GM23338 (cell line): ENCODE results near the gene MTCL3.

Experiments
- ATAC-seq: fragments of 200-7000 bp; cut with Tn5 transposase; 3 replicates; pipeline ENCODE4 v1.9.1; 2020
- DNase-seq: peaks from one replicate; pipeline ENCODE4 v3.0.0-alpha.2; 2015; ENCODE audit warnings: low spot score
- H2AFZ ChIP-seq: fragments of 200-600 bp; sonication (generic); 2 replicates; pipeline ENCODE4 v1.8.0; 2016; ENCODE audit warnings: antibody characterized with exemption, mild to moderate bottlenecking, moderate library complexity
- H3F3A ChIP-seq: fragments of 200-600 bp; sonication (generic); replicated peaks from 2 replicates; pipeline ENCODE4 v1.8.0; 2017; ENCODE audit warnings: antibody characterized with exemption, mixed run types, low read depth
- H3K27ac ChIP-seq: fragments of 200-600 bp; sonication (generic); 2 replicates; pipeline ENCODE4 v1.6.1; 2016; ENCODE audit warnings: low read depth
- H3K27me3 ChIP-seq: fragments of 200-600 bp; sonication (generic); 2 replicates; pipeline ENCODE4 v1.8.0; 2016; ENCODE audit warnings: mild to moderate bottlenecking, mixed run types, moderate library complexity; ENCODE audit not compliant: insufficient read depth
- H3K36me3 ChIP-seq: fragments of 200-600 bp; sonication (generic); 2 replicates; pipeline ENCODE4 v1.8.0; 2016; ENCODE audit warnings: mild to moderate bottlenecking; ENCODE audit not compliant: insufficient read depth
- H3K4me1 ChIP-seq: fragments of 200-600 bp; sonication (generic); 2 replicates; pipeline ENCODE4 v1.8.0; 2016; ENCODE audit warnings: mild to moderate bottlenecking, moderate library complexity; ENCODE audit not compliant: insufficient read depth
- H3K4me2 ChIP-seq: fragments of 200-600 bp; sonication (generic); 2 replicates; pipeline ENCODE4 v1.7.1; 2017; ENCODE audit warnings: mixed run types
- H3K4me3 ChIP-seq: fragments of 200-600 bp; sonication (generic); 2 replicates; pipeline ENCODE4 v1.6.1; 2016; ENCODE audit warnings: mixed run types
- H3K79me2 ChIP-seq: fragments of 200-600 bp; sonication (generic); replicated peaks from 2 replicates; pipeline ENCODE4 v1.8.0; 2017; ENCODE audit warnings: mild to moderate bottlenecking; ENCODE audit not compliant: insufficient read depth
- H3K9me2 ChIP-seq: fragments of 200-600 bp; sonication (generic); 2 replicates; pipeline ENCODE4 v1.8.0; 2017; ENCODE audit not compliant: insufficient read depth
- H4K20me1 ChIP-seq: fragments of 200-600 bp; sonication (generic); replicated peaks from 2 replicates; pipeline ENCODE4 v1.8.0; 2017; ENCODE audit warnings: mild to moderate bottlenecking; ENCODE audit not compliant: insufficient read depth
- H3K27ac Mint-ChIP-seq: 2 replicates; pipeline ENCODE4 v1.8.0; 2020; ENCODE audit warnings: inconsistent platforms, mild to moderate bottlenecking, moderate library complexity, mixed read lengths
- H3K27me3 Mint-ChIP-seq: 3 replicates; pipeline ENCODE4 v1.8.0; 2022; ENCODE audit warnings: low read depth, mild to moderate bottlenecking, moderate library complexity, mixed read lengths, inconsistent platforms; ENCODE audit not compliant: insufficient read depth, poor library complexity
- H3K36me3 Mint-ChIP-seq: 3 replicates; pipeline ENCODE4 v1.8.0; 2021; ENCODE audit warnings: low read depth, mild to moderate bottlenecking, inconsistent platforms, moderate library complexity, mixed read lengths
- H3K4me1 Mint-ChIP-seq: 3 replicates; pipeline ENCODE4 v1.8.0; 2020; ENCODE audit warnings: mild to moderate bottlenecking, inconsistent platforms, mixed read lengths
- H3K4me3 Mint-ChIP-seq: 3 replicates; pipeline ENCODE4 v1.8.0; 2021; ENCODE audit warnings: moderate library complexity, mild to moderate bottlenecking, inconsistent platforms, mixed read lengths
- H3K9me3 Mint-ChIP-seq: 3 replicates; pipeline ENCODE4 v1.8.0; 2020; ENCODE audit warnings: moderate library complexity, mild to moderate bottlenecking, inconsistent platforms, mixed read lengths
- CREB1 ChIP-seq: fragments of 250-450 bp; sonication (Bioruptor Pico); IDR thresholded peaks from 2 replicates; pipeline ENCODE4 v1.5.0; 2020; ENCODE audit warnings: low read depth, mild to moderate bottlenecking, moderate library complexity
- CTCF ChIP-seq, 2 experiments: fragments of 200-600 bp in 1 of 2; sonication (generic) in 1 of 2; conservative IDR thresholded peaks; 2 replicates each; pipeline versions ENCODE4 v1.5.1 to v1.6.1; 2016 to 2017; ENCODE audit warnings: antibody characterized with exemption in 2 of 2, low read depth in 2 of 2, mild to moderate bottlenecking in 2 of 2, moderate library complexity in 1 of 2
- ETS1 ChIP-seq: IDR thresholded peaks from 2 replicates; pipeline ENCODE4 v1.6.1; 2016; ENCODE audit warnings: antibody characterized with exemption
- EZH2 ChIP-seq: fragments of 200-600 bp; sonication (generic); IDR thresholded peaks from one replicate; pipeline ENCODE4 v1.8.0; 2017; ENCODE audit warnings: antibody characterized with exemption, mild to moderate bottlenecking, low read depth; ENCODE audit not compliant: unreplicated experiment
- EZH2phosphoT487 ChIP-seq: fragments of 200-600 bp; sonication (generic); IDR thresholded peaks from one replicate; pipeline ENCODE4 v1.8.1; 2018; ENCODE audit warnings: antibody characterized with exemption; ENCODE audit not compliant: unreplicated experiment
- JUNB ChIP-seq: IDR thresholded peaks from one replicate; pipeline ENCODE4 v1.6.1; 2016; ENCODE audit warnings: antibody characterized with exemption; ENCODE audit not compliant: unreplicated experiment
- NANOG ChIP-seq: IDR thresholded peaks from 2 replicates; pipeline ENCODE4 v1.6.1; 2016; ENCODE audit warnings: antibody characterized with exemption, borderline replicate concordance
- POLR2AphosphoS5 ChIP-seq: IDR thresholded peaks from 2 replicates; pipeline ENCODE4 v1.6.1; 2016; ENCODE audit warnings: antibody characterized with exemption, low read depth
- REST ChIP-seq: IDR thresholded peaks from one replicate; pipeline ENCODE4 v1.6.1; 2018; ENCODE audit warnings: antibody characterized with exemption; ENCODE audit not compliant: unreplicated experiment
- STAT1 ChIP-seq: IDR thresholded peaks from one replicate; pipeline ENCODE4 v1.6.1; 2016; ENCODE audit warnings: antibody characterized with exemption; ENCODE audit not compliant: unreplicated experiment
- ZNF114 ChIP-seq: fragments of 250-450 bp; sonication (Bioruptor Pico); IDR thresholded peaks from 2 replicates; pipeline ENCODE4 v1.5.0; 2020; ENCODE audit warnings: mild to moderate bottlenecking, moderate library complexity
- ZNF331 ChIP-seq: fragments of 250-450 bp; sonication (Bioruptor Pico); IDR thresholded peaks from 2 replicates; pipeline ENCODE4 v1.5.0; 2020; ENCODE audit warnings: low read depth, mild to moderate bottlenecking, moderate library complexity
- ZNF462 ChIP-seq: fragments of 250-450 bp; sonication (Bioruptor Pico); IDR thresholded peaks from 2 replicates; pipeline ENCODE4 v1.5.0; 2020; ENCODE audit warnings: mild to moderate bottlenecking, moderate library complexity

The MTCL3 gene

GRCh38 chr6:127464161-127464880 is 54.8 kb downstream of the MTCL3 start:
- Mint-ChIP-seq H3K4me3 (no peak overlapping the region), H3K4me1 (peaks cover 29% of the 10 kb centered on the region), H3K27me3 (no peaks in the 10 kb centered on the region), H3K36me3 (no peaks in the 10 kb centered on the region), H3K9me3 (no peaks in the 10 kb centered on the region), H3K27ac (no peak overlapping the region)
- Histone ChIP-seq H3K79me2 (no peaks in the 10 kb centered on the region), H3K4me2 (no peak overlapping the region), H4K20me1 (no peaks in the 10 kb centered on the region), H3K4me3 (no peak overlapping the region), H3K9me2 (no peaks in the 10 kb centered on the region), H2AFZ (no peak overlapping the region), H3K27me3 (no peaks in the 10 kb centered on the region), H3K4me1 (peaks cover 6% of the 10 kb centered on the region; the same call in 1 of the 2 replicates), H3K27ac (no peak overlapping the region), H3K36me3 (no peaks in the 10 kb centered on the region), H3F3A (no peaks in the 10 kb centered on the region)
- no peak for ATAC-seq
- no peak for TF ChIP-seq CREB1 (CRISPR knock-in tag)
- no peak for TF ChIP-seq EZH2
- TF ChIP-seq JUNB, result no peak
- TF ChIP-seq REST, result no peak
- TF ChIP-seq ZNF462 (CRISPR knock-in tag), result no peak
- TF ChIP-seq ZNF331 (CRISPR knock-in tag), result no peak
- TF ChIP-seq ETS1, result no peak
- TF ChIP-seq EZH2phosphoT487, result no peak
- no peak for TF ChIP-seq STAT1
- TF ChIP-seq NANOG, result no peak
- TF ChIP-seq ZNF114 (CRISPR knock-in tag), result no peak
- TF ChIP-seq POLR2AphosphoS5, result no peak
- no peak for TF ChIP-seq CTCF (conservative IDR thresholded peaks at IDR 0.05; ENCODE audit: low read depth in 2 of 2)
- DNase-seq, result no peak
